ENCODE results near the gene MARK3. TPM values are rescaled to one million over a fixed set of nuclear protein-coding genes. Genes with fewer than 3 reads are reported as not detected.
A peak's percentile ranks its signal among the peaks of the same experiment; 100 is the strongest.
"Not testable (repeated sequence)": the region's sequence is repeated elsewhere in the genome, so short reads cannot be mapped to it uniquely, and the experiment has no call there.

Gene MARK3
- total RNA-seq, 1 experiment from 2014 or later: 43.0 TPM

GRCh38 chr14:103524002-103524935, 139.1 kb downstream of the MARK3 start:
- DNase-seq (ENCODE audit: low spot score): no peak

GRCh38 chr14:103525430-103526246, 140.4 kb downstream of the MARK3 start:
- not testable (repeated sequence) for DNase-seq (ENCODE audit: low spot score)

- no peak for DNase-seq (ENCODE audit: low spot score)
Measured at GRCh38 chr14:103526247-103526913, 141.2 kb downstream of the MARK3 start.

GRCh38 chr14:103526914-103527248, 141.7 kb downstream of the MARK3 start:
- DNase-seq (ENCODE audit: low spot score): no peak

GRCh38 chr14:103527408-103528145, 142.4 kb downstream of the MARK3 start:
- DNase-seq (ENCODE audit: low spot score): no peak

DNA sequence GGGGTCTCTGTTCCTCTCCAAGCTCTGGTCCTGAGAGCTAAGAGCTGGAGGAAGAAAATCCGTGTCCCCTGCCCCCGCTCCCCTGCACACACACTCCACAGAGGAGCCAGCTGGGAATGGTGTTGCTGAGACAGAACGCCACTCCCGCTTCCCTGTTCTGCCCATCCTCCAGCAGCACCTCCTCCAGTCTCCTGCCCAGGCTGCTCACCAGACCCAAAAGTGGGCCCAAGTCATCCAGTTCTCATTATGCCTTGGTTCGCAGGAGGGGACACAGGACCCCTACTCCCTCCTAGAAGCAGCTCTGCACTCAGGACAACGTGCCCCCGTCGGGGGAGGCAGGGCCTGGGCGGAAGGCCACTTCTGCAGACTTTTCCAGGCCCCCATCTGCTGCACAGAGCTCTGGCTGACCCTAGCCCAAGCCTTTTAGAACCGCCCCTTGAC, 143.0 kb downstream of the MARK3 start:
- no peak for DNase-seq (ENCODE audit: low spot score)

DNA sequence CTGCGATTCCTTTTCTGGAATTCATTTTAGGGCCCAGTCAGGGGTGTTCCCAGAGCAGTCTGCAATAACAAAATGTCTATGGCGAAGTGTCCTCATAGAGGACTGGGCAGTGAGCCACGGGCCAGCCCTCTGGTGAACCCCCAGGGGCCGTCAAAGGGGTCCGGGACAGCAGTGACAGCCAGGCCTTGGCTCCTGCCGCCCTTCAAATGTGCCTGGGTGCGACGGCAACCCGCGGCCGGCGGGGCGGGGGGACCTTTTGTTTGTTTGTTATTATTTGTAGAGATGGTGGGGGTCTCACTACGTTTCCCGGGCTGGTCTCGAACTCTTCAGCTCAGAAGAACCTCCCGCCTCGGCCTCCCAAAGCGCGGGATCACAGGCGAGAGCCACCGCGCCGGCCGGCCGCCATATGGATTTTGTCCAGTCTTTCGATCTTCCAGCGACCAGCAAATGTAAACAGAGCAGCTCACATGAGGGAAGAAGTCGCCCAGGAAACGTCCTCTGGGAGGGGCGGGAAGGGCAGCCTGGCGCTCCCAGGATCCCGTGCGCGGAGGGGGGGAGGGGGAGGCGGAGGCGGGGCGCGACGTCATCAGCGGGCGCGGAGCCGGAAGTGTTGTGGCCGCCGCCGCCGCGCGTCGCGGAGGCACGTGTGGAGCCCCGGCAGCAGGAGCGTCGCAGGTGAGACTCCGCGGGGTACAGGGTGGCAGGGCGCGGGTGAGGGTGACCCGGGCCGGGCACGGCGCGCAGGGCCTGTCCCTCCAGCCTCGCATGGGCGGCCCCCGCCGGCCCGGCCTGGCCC, 143.6 kb downstream of the MARK3 start, which contains the start of gene TRMT61A:
Gene TRMT61A (plus strand): TSS at position 610 of the 796 bp plus-strand sequence. CDS start 783 bp downstream, outside the sequence.
- peak; percentile 80 for DNase-seq (ENCODE audit: low spot score)

GRCh38 chr14:103529383-103530365, 144.5 kb downstream of the MARK3 start:
- DNase-seq (ENCODE audit: low spot score): no peak

DNA sequence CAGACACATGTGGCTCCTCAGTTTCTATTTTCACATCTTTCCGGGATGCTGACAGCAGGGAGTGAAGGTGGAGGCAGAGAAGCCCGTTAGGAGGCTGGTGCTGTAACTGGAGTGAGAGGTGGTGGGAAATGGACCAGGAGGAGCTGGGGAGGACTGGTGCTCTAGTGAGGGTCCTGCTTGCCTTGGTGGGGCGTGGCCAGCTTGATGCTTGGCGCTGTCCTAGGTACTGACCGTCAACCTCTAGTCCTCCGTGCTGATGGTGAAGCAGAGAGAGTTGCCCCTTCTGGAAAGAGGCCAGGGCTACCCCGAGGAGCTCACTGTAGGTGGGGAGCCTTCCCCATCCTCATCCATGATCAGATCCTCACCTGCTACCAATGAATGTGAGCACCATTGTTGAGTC, 145.2 kb downstream of the MARK3 start:
- no peak for DNase-seq (ENCODE audit: low spot score)

GRCh38 chr14:103530831-103531230, 145.6 kb downstream of the MARK3 start:
- DNase-seq (ENCODE audit: low spot score): no peak

- DNase-seq (ENCODE audit: low spot score): no peak
Measured at GRCh38 chr14:103531421-103532215, 146.4 kb downstream of the MARK3 start.

DNA sequence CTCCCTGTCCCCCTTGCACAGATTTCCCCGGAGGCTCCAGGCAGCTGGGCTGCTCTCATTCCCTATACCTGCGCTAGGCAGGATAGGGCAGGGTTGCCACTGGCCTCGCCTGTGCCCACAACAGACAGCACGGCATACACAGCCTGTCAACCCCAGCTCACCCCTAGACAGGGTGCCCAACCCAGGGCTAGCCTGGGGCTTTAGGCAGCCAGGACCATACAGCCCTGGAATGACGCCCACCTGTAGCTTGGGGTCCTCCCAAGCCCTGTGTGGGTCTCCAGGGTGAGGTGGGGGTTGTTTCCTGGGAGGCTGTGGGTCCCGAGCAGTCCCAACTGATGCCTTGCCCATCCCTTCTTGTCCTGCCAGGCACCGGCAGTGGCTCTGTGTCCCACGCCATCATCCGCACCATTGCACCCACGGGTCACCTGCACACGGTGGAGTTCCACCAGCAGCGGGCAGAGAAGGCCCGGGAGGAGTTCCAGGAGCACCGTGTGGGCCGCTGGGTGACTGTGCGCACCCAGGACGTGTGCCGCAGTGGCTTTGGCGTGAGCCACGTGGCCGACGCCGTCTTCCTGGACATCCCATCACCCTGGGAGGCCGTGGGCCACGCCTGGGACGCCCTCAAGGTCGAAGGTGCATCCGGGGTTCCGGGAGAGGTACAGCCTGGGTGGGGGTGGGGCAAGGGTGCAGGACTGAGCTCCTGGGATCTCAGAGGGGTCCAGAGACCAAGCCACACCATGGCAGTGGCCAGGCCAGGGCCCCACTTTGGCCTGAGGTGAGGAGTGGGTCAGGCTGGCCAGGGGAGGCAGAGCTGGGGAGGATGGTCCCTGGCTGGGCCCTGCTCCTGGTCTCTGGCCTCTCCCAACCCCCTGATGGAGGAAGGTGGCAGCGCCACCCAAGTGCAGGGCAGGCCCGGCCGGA, 147.3 kb downstream of the MARK3 start:
- no peak for DNase-seq (ENCODE audit: low spot score)

- no peak for DNase-seq (ENCODE audit: low spot score)
Measured at GRCh38 chr14:103533137-103533998, 148.2 kb downstream of the MARK3 start.

DNA sequence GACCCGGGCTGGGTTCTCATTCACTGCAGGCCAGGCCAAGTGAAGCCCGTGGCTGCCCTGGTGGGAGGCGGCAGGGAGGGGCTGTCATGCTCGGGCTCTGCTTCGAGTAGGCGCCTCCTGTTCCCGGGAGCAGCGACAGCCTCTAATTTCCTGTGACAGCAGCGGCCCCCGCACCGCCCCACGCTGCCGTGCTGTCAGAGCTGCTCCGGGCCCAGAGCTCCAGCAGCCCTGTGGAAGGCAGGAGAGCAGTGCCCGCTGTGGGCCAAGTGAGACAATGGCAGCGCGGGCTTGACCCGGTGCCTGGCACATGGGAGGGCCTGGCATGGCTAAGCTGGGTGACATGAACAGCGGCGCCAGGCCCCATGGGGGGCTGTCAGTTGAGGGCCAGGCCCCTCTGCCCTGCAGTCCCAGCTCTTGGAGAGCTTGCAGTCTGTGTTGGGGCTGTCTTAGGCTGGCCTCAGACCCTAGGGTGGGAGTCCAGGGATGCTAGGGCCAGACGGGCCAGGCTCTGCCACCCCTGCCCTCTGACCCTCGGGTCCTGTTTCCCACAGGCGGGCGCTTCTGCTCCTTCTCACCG, 148.9 kb downstream of the MARK3 start:
- no peak for DNase-seq (ENCODE audit: low spot score)

DNA sequence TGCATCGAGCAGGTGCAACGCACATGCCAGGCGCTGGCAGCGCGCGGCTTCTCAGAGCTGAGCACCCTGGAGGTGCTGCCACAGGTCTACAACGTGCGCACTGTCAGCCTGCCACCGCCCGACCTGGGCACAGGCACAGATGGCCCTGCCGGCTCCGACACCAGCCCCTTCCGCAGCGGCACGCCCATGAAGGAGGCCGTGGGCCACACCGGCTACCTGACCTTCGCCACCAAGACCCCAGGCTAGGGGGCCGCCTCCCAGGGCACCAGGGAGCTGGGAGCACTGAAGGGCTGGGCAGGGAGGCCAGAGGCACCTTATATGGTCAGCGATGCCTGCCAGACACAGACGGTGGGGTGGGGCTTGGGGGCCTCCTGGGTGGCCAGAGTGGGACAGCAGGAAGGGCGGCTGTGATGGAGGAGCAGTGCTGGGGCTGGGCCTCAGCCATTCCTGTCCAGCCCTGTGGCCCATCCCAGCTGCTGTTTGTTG, 149.4 kb downstream of the MARK3 start:
- DNase-seq (ENCODE audit: low spot score): no peak
